Fibroblast of pulmonary artery (primary cell): Measurements from ENCODE around the gene FAH.
A peak's percentile ranks its signal among the peaks of the same experiment; 100 is the strongest.

Experiments used
- DNase-seq: peaks from one replicate; pipeline ENCODE4 v3.0.0-alpha.2; 2010; ENCODE audit warnings: low read depth
- H3K4me3 ChIP-seq: replicated peaks from 2 replicates; pipeline ENCODE4 v1.5.1; 2011; ENCODE audit warnings: low read depth, mild to moderate bottlenecking, control low read depth, low read length, moderate library complexity
- TF ChIP-seq, protein P1 (sequence below): IDR thresholded peaks from 2 replicates; pipeline ENCODE4 v1.5.1; 2011; ENCODE audit warnings: mild to moderate bottlenecking, control low read depth, low read length, inconsistent platforms; ENCODE audit errors: missing control alignments

The FAH gene

DNA sequence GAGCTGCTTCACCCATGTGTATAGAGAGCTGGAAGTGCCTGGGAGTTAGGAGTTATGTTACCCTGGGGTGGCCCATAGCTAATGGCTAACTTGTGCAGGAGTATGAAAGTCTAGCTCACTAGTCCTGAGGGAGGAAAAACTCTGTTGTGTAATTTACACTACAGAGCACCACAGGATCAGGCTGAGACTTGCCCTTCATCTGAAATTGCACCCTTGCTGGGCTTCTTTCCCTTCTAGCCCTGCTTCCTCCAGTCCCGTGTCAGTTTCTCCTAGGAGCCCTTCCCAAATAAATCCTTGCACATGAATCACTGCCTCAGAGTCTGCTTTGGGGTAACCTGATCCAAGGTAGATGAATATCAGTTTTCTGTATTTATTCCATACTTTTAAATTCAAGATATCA is 59.2 kb downstream of the FAH start:
- TF ChIP-seq, protein P1, sequence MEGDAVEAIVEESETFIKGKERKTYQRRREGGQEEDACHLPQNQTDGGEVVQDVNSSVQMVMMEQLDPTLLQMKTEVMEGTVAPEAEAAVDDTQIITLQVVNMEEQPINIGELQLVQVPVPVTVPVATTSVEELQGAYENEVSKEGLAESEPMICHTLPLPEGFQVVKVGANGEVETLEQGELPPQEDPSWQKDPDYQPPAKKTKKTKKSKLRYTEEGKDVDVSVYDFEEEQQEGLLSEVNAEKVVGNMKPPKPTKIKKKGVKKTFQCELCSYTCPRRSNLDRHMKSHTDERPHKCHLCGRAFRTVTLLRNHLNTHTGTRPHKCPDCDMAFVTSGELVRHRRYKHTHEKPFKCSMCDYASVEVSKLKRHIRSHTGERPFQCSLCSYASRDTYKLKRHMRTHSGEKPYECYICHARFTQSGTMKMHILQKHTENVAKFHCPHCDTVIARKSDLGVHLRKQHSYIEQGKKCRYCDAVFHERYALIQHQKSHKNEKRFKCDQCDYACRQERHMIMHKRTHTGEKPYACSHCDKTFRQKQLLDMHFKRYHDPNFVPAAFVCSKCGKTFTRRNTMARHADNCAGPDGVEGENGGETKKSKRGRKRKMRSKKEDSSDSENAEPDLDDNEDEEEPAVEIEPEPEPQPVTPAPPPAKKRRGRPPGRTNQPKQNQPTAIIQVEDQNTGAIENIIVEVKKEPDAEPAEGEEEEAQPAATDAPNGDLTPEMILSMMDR, result no peak
- DNase-seq, result no peak

DNA sequence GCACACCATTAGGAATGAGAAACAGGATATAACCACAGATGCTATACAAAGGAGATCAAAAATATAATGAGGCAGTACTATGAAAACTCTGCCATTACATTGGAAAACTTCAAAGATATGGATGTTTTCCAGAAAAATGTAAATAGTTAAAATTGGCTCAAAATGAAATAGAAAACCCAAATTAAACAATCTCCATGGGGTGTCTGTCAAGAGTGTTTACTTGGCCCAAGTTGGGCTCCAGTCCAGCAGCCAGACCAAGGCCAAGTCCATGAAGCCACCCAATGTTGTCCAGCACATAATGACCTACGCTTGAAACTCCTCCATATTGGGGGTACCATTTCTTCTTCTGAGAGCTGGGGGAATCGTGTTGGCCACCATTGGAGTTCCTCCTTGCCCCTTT is 62.1 kb downstream of the FAH start:
- H3K4me3 ChIP-seq, result no peak overlapping the region
- TF ChIP-seq, protein P1, result no peak
- no peak for DNase-seq

More for the DNA sequence above, 59.2 kb downstream of the FAH start:
- H3K4me3 ChIP-seq, result no peak overlapping the region

DNA sequence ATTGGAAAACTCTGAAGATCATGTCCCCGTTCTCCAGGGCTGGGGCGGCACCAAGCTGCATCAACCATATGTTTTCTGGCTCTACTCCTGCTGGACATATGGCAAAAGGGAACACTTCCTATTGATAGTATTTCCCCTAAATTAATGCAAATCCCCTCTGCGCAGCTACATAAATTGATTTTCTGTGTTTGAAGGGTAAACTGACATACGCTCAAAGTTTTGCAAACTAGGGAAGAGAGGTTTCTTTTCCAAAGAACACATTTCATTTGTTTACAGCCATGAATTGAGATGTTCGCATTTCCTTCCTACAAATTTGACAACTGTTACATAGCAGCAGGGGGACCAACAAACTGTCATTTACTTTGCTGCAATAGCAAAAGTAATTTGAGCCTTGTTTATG is 63.3 kb downstream of the FAH start:
- no peak for DNase-seq
- TF ChIP-seq, protein P1, result no peak
- no peak overlapping the region for H3K4me3 ChIP-seq

DNA sequence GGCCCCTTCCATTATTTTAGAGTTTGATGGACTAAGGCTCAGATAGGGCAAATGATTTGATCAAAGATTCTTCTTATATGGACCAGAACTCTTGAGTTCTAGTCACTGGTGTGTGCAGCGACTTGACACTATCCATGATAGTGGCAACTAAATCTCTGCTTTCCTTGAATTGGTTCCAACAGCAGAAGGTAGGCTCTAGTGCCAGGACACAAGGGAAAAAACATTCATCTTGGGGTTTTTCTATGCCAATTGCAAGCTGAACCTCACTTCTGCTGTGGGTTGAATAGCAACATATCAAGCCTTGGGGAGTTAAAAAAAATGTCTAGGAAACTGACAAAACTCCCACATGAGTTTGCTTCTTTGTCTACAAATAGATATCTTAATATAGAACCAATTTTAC is 64.1 kb downstream of the FAH start:
- TF ChIP-seq, protein P1, result no peak
- no peak for DNase-seq
- no peak overlapping the region for H3K4me3 ChIP-seq

DNA sequence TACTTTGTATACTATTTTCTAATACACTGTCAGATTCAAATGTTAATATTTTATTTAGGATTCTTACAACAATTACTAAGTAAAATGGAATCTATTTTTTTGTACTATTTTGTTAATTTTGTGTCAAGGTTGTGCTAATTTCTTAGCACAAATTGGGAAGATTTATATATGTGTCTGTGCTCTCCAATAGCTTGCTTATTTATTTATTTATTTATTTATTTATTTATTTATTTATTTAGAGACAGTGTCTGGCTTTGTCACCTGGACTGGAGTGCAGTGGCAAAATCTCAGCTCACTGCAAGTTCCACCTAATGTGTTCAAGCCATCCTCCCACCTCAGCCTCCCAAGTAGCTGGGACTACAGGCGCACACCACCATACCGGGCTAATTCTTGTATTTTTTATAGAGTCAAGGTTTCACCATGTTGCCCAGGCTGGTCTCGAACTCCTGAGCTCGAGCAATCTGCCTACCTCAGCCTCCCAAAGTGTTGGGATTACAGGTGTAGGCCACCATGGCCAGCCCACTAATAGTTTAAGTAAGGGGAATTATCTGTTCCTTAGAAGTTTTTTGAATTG is 64.6 kb downstream of the FAH start:
- H3K4me3 ChIP-seq, result no peak overlapping the region
- TF ChIP-seq, protein P1, result no peak
- no peak for DNase-seq

DNA sequence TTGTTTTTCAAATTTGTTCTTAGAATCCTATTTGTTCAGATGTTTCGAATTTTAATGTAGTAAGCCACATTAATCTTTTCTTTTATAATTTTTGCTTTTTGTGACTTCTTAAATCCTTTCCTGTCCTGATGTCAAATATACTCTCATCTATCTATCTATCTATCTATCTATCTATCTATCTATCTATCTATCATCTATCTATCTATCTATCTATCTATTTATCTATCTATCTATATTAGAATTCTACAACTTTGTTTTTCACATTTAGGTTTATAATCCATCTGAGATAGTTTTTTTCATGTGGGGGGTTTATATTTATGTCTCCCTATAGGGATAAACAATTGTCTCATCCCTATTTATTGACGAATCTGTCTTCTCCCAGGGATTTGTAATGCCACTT is 67.2 kb downstream of the FAH start:
- TF ChIP-seq, protein P1, result no peak
- no peak overlapping the region for H3K4me3 ChIP-seq
- DNase-seq, result no peak

DNA sequence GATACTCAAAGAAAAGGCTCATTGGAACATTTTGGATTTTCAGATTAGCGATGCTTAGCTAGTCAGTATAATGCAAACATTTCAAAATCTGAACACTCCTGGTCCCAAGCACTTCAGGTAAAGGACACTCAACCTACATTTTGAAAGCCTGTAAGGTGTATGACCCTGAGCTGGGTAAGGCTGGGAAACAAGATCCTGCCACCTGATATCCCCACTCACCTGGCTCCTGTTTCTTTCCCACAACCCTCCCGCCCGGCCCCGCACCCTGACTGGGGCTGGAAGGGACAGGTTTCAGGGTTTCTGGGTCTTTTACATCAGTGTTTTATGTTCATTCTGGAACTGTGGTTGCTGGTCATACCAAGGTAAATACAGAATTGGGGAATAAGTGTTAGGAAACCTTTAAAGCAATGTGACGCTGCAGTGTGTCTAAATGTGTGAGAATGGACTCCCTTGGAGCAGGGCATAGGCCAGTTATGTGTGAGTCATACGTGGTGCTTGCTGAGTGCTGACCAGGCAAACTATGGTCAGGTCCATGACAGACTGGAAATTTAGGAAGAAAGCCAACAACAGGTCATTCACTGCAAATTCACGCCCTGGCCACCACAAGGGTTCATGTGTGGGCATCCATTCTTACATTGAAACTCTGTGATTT is 76.3 kb downstream of the FAH start:
- H3K4me3 ChIP-seq, result no peak overlapping the region
- TF ChIP-seq, protein P1, result no peak
- DNase-seq, result peak; percentile 3
